GM18499 (cell line): Measurements from ENCODE around the gene ZNF333.

Experiments
- ATAC-seq: cut with Tn5 transposase; IDR thresholded peaks from one replicate; pipeline ENCODE4 v1.9.1; 2021; ENCODE audit warnings: moderate number of reproducible peaks; ENCODE audit not compliant: insufficient read depth, unreplicated experiment

The ZNF333 gene

GRCh38 chr19:14689598-14690503 is at the start of gene ZNF333:
TSS of gene ZNF333 (plus strand) at chr19:14690048. CDS start at chr19:14693492, 3,444 bp downstream.
- ATAC-seq = peak; percentile 50

DNA sequence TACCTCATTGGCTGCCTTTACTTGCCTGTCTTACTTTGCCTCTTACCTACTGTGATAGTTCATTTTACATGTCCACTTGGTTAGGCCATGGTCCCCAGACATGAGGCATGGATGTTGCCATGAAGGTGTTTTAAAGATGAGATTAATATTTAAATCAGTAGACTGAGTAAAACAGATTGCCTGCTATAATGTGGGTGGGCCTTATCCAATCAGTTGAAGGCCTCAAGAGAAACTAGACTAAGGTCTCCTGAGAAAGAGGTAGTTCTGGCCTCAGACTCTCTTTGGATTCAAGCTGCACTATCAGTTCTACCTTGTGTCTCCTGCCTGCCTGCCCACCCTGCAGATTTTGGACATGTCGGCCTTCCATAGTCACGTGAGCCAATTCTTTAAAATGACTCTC is 41.3 kb upstream of the ZNF333 start:
- no peak for ATAC-seq

DNA sequence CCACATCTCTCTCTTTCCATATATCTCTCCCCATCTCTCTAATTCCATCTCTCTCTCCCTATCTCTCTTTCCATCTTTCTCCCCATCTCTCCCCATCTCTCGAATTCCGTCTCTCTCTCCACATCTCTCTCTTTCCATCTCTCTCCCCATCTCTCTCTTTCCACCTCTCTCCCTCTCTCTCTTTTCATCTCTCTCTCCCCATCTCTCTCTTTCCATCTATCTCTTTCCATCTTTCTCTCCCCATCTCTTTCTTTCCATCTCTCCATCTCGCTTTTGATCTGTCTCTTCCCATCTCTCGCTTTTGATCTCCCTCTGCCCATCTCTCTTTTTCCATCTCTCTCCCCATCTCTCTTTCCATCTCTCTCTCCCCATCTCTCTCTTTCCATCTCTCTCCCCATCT is 40.8 kb upstream of the ZNF333 start:
- ATAC-seq = no peak

- ATAC-seq = no peak
Measured at GRCh38 chr19:14650161-14650560, 39.7 kb upstream of the ZNF333 start.

GRCh38 chr19:14654786-14655560 is 34.9 kb upstream of the ZNF333 start:
- ATAC-seq = no peak

DNA sequence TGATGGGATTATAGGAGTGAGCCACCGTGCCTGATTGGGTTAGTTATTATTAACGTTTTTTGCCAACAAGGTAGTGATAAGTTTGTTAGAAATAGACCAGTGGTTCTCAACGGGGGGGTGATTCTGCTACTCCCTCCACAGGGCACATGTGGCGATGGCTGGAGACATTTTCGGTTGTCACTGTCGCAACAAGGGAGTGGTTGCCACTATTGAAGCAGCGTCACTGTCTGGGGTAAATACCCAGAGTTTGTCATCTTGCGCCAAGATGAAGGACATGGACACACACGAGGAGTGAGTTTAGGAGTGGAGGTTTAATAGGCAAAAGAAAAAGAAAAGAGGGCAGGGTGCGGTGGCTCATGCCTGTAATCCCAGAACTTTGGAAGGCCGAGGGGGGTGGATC is 34.1 kb upstream of the ZNF333 start:
- ATAC-seq = no peak

DNA sequence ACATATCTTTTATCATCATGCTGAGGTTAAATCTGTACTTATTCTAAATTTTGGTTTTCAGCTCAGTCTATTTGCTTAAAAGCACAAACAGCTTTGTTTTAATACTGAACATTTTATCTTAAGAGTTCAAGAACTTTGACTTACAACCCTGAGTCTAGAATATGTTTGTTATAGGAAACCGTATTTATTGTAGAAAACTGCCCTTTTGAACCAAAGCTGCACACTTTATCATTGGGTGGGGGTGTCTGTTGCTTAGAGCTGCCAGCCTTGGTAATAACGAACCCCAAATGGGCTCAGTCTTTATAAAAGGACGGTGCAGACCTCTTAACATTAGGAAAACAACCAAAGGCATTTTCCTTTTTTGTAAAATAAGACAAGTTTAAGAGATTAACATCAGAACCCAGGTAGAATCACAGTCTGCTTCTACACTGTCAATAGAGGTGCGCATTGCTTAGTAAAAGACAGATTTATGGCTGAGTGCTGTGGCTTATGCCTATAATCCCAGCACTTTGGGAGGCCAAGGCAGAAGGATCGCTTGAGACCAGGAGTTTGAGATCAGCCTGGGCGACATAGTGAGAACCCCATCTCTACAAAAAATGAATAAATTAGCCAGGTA is 29.9 kb upstream of the ZNF333 start:
- no peak for ATAC-seq

DNA sequence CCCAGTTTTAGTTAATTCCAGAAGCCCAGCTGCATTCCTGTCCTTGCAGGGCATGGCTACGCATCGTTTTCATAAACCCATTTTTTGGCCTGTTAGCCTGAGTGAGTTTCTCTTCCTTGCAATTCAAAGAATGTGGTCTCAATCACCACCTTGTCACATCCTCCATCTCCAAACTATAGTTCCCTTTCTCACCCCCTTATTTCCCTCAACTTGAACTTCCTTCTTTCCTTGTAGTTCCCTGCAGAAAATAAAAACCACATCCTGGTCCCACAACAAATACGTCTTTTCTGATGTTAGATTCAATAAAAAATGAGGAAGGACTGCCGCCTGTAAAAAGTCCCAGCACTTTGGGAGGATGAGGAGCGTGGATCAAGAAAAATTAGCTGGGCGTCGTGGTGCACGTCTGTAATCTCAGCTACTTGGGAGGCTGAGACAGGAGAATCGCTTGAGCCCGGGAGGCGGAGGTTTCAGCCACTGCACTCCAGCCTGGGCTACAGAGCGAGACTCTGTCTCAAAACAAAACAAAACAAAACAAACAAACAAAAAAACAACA is 28.4 kb upstream of the ZNF333 start:
- no peak for ATAC-seq

- no peak for ATAC-seq
Measured at GRCh38 chr19:14669940-14670339, 19.9 kb upstream of the ZNF333 start.

GRCh38 chr19:14670408-14670807 is 19.4 kb upstream of the ZNF333 start:
- ATAC-seq = no peak

GRCh38 chr19:14672188-14672872 is 17.5 kb upstream of the ZNF333 start:
- ATAC-seq = no peak

DNA sequence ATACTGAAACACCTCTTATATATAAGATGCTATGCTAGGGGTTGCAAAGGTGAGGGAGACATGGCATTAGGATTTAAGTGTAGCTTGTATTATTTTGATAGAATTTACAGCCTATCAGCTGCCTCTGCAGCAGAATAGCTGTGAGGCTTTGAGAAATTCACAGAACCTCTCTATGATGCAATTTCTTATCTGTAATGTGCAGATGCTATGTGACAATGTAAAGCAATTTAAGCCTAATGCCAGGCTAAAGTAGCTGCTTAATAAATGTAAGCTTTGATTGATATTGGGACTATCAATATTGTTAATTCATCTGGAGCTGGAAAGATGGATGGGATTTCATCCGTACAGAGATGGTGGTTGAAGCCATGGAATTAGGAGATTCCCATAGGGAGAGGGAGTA is 16.8 kb upstream of the ZNF333 start:
- no peak for ATAC-seq

- ATAC-seq = no peak
Measured at GRCh38 chr19:14674764-14675163, 15.1 kb upstream of the ZNF333 start, which contains the start of gene ADGRE3. TSS of gene ADGRE3 (minus strand) at chr19:14674844. CDS start at chr19:14674770, 74 bp downstream.

GRCh38 chr19:14676762-14677161 is 13.1 kb upstream of the ZNF333 start:
- ATAC-seq = no peak

DNA sequence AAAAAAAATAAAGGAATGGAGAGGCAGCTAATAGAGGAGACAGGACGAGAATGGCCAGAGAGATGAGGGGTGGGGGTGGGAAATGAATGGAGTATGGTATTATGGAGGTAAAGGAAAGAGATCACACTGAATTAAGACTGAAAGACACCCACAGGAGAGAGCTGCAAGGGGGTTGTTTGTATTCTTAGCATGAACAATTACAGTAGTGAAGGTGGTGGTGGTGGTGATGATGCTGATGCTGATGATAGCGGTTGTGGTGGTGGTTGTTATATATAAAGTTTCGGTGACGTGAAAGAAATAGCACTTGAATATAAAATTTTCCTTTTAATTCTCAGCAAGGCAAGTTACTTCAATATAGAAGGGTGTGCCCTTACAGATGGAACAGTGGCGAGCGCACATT is 12.4 kb upstream of the ZNF333 start:
- ATAC-seq = no peak

GRCh38 chr19:14678199-14678598 is 11.6 kb upstream of the ZNF333 start:
- no peak for ATAC-seq

DNA sequence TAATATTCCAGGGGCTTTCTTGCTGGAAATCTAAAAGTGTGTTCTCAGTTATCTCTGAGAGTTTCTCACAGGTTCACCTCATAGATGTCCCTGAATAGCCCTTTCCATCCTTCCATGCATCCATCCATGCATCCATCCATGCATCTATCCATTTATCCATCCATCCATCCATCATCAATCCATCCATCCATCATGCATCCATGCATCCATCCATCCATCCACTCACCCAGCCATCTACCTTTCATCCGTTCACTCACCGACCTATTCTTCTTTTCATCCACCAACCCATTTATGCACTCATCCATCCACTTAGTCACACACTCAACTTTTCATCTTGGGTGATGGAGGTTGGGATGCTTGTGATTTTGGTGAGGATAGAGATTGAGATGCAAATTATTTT is 7.8 kb upstream of the ZNF333 start:
- ATAC-seq = no peak

- no peak for ATAC-seq
Measured at GRCh38 chr19:14683439-14683838, 6.4 kb upstream of the ZNF333 start.

GRCh38 chr19:14686411-14686810 is 3.4 kb upstream of the ZNF333 start:
- no peak for ATAC-seq

- no peak for ATAC-seq
Measured at GRCh38 chr19:14694641-14695266, 4.9 kb downstream of the ZNF333 start.
